Neutrophil (primary cell): ENCODE results near the gene TNIK.

Experiments
- H3K27ac ChIP-seq: fragments of 200-600 bp; sonication (generic); 2 replicates; pipeline ENCODE4 v1.5.1; 2016; ENCODE audit warnings: mild to moderate bottlenecking, moderate library complexity
- H3K27me3 ChIP-seq: fragments of 200-600 bp; sonication (generic); 2 replicates; pipeline ENCODE4 v1.6.0; 2016; ENCODE audit warnings: mild to moderate bottlenecking
- H3K36me3 ChIP-seq: fragments of 200-600 bp; sonication (generic); 2 replicates; pipeline ENCODE4 v1.5.1; 2017
- H3K4me1 ChIP-seq, 2 experiments: fragments of 200-600 bp in 1 of 2; sonication (generic) in 1 of 2; 1 replicate in 1 of 2; 2 replicates in 1 of 2; pipeline versions ENCODE4 v1.5.1 to v1.6.1; 2013 to 2016; ENCODE audit warnings: low read depth in 1 of 2, low read length in 1 of 2, mild to moderate bottlenecking in 1 of 2, moderate library complexity in 1 of 2; ENCODE audit not compliant: control insufficient read depth in 1 of 2, insufficient read depth in 1 of 2
- H3K4me3 ChIP-seq, 2 experiments: fragments of 200-600 bp in 1 of 2; sonication (generic) in 1 of 2; 1 replicate in 1 of 2; 2 replicates in 1 of 2; pipeline ENCODE4 v1.5.1; 2013 to 2016; ENCODE audit warnings: low read depth in 1 of 2, low read length in 1 of 2, mild to moderate bottlenecking in 1 of 2, moderate library complexity in 1 of 2
- H3K9me3 ChIP-seq: fragments of 200-600 bp; sonication (generic); 2 replicates; pipeline ENCODE4 v1.5.1; 2016
- TF ChIP-seq, protein P1 (sequence below): fragments of 200-600 bp; sonication (generic); IDR thresholded peaks from 2 replicates; pipeline ENCODE4 v1.5.1; 2016; ENCODE audit warnings: antibody characterized with exemption

Gene TNIK

DNA sequence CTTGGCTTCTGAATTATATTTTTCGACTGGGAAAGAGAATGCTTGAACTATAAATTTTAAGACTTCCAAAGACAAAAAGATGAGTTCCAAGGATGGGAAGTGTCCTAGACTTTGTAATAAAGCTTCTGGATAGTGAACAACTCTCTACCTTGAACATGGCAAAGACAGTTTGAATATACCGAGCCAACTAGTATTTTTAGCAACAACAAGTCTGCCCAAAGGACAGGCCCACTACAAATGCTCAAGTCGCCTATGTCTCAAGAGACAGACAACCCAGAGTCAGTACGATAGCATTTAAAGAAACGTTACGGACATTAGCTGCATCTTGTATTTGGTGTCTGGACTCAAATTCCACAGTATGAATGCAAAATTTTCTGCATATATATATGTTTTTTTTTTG lies 258.4 kb downstream of the TNIK start:
- Histone ChIP-seq H3K27ac (no peak overlapping the region), H3K4me3 (no peak overlapping the region), H3K27me3 (no peaks in the 10 kb centered on the region), H3K9me3 (no peaks in the 10 kb centered on the region), H3K4me1 (no peaks in the 10 kb centered on the region), H3K36me3 (no peaks in the 10 kb centered on the region)
- TF ChIP-seq, protein P1, sequence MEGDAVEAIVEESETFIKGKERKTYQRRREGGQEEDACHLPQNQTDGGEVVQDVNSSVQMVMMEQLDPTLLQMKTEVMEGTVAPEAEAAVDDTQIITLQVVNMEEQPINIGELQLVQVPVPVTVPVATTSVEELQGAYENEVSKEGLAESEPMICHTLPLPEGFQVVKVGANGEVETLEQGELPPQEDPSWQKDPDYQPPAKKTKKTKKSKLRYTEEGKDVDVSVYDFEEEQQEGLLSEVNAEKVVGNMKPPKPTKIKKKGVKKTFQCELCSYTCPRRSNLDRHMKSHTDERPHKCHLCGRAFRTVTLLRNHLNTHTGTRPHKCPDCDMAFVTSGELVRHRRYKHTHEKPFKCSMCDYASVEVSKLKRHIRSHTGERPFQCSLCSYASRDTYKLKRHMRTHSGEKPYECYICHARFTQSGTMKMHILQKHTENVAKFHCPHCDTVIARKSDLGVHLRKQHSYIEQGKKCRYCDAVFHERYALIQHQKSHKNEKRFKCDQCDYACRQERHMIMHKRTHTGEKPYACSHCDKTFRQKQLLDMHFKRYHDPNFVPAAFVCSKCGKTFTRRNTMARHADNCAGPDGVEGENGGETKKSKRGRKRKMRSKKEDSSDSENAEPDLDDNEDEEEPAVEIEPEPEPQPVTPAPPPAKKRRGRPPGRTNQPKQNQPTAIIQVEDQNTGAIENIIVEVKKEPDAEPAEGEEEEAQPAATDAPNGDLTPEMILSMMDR = no peak

DNA sequence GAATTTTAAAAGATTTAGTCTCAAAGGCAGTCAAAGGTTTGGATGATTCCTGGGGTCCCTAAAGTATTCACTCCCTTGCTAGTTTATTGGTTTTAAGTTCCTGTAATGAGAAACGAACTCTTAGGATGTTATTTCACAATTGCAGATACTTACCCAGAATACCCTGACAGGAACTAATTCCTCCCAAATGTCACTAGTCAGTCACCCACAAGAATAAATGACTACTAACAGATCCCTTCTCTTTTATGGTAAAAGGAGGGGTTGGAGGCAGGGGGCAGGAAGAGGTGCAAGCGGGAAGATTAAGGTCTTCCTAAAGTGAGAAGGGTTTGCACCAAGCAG lies 259.5 kb downstream of the TNIK start:
- Histone ChIP-seq H3K4me3 (no peak overlapping the region), H3K27me3 (no peaks in the 10 kb centered on the region), H3K36me3 (no peaks in the 10 kb centered on the region), H3K27ac (no peak overlapping the region), H3K9me3 (no peaks in the 10 kb centered on the region), H3K4me1 (no peaks in the 10 kb centered on the region)
- TF ChIP-seq, protein P1 = no peak

DNA sequence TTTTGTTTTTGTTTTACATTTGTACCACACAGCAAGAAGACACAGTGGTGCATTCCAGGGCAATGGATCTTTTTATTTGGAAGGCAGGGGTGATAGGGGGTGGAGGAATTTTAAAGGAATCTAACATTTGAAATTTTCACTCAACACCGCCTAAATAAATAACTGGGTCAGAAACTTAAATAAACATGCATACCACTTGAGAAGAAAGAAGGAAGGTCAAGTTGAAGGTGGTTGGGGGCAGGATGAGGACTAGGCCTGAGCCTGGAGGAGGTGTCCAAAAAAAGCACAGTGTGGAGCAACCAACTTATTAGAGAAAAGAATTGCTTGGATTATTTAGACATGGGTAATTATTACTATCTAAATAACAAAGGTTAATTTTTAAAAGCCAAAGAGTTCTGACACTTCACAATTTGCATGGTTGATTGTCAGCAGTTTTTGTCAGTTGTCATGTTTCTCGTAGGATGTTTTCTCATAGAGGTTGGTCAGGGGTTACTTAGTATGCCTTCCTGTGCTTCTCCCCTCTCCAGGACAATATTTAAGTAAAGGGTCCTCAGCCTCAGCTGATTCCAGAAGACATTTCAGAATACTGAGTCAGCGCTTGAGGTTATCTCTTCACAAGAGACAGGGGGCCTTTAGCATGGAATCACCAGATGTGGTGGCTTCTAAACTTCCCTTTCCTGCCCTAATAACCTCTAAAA lies 260.0 kb downstream of the TNIK start:
- Histone ChIP-seq H3K27me3 (no peaks in the 10 kb centered on the region), H3K4me1 (no peaks in the 10 kb centered on the region), H3K36me3 (no peaks in the 10 kb centered on the region), H3K9me3 (no peaks in the 10 kb centered on the region), H3K27ac (no peak overlapping the region), H3K4me3 (no peak overlapping the region)
- TF ChIP-seq, protein P1 = no peak

DNA sequence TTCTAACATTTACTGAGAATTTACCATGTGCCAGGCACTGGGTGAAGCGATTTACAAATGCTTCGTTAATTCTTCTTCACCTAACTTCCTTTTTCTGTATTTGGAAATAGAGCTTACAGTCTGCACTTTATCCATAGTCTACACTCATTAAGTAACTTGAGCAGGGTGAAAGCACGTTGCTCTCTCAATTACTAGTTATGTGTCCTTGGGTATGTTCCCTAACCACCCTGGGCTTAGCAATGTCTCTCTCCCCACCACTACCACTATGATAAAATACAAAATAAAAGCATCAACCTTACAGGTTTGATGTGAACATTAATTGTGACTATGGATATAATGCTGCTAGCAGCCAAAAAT lies 260.8 kb downstream of the TNIK start:
- no peaks in the 10 kb centered on the region for H3K4me1 ChIP-seq
- H3K27me3 ChIP-seq = no peaks in the 10 kb centered on the region
- TF ChIP-seq, protein P1 = no peak
- H3K4me3 ChIP-seq = no peak overlapping the region
- H3K9me3 ChIP-seq = no peaks in the 10 kb centered on the region
- no peaks in the 10 kb centered on the region for H3K36me3 ChIP-seq
- no peak overlapping the region for H3K27ac ChIP-seq

DNA sequence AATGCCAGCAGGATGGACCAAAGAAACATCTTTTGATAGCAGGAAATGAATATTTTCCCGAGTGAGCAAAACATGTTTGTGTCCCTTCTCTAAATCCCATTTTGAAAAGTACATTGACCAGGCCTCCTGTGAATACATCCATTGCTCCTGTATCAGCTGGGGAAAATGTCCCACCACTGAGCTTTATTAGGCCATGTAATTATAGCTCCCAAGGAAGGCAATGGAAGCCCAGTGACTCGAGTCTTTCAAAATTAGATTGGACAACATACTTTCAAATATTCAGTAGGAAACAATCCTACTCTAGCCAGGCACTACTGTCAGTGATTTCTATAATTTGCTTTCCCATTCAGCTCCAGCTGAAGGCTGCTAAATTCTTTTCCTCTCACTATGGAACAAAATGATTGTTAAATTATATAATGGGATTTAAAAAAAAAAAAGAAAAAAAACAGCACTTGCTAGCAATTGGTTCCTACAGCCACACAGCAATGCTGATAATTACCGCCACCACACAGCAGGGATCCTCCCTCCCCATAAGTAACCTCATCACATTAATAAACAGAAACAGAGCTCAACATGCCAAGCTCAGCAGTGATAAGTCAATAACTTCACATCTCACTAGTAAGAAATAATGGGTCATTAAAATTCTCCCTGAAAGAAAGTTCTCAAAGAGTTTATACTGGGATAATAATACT lies 261.3 kb downstream of the TNIK start:
- no peaks in the 10 kb centered on the region for H3K4me1 ChIP-seq
- no peaks in the 10 kb centered on the region for H3K9me3 ChIP-seq
- TF ChIP-seq, protein P1 = no peak
- H3K27me3 ChIP-seq = no peaks in the 10 kb centered on the region
- no peak overlapping the region for H3K4me3 ChIP-seq
- H3K27ac ChIP-seq = no peak overlapping the region
- no peaks in the 10 kb centered on the region for H3K36me3 ChIP-seq
